HG03520 (cell line): Measurements from ENCODE around the gene GGT7.
A peak's percentile ranks its signal among the peaks of the same experiment; 100 is the strongest.
"Not testable (repeated sequence)": the region's sequence is repeated elsewhere in the genome, so short reads cannot be mapped to it uniquely, and the experiment has no call there.

Experiments used
- ATAC-seq: cut with Tn5 transposase; IDR thresholded peaks from one replicate; pipeline ENCODE4 v1.9.1; 2021; ENCODE audit warnings: mild to moderate bottlenecking, moderate library complexity; ENCODE audit not compliant: unreplicated experiment

The GGT7 gene

GRCh38 chr20:34872622-34873224 is at the start of gene GGT7:
Gene GGT7 (minus strand): TSS chr20:34872856. CDS start chr20:34872815, 41 bp downstream.
- peak; percentile 45 for ATAC-seq

- ATAC-seq: no peak
Observed at GRCh38 chr20:34921436-34921835, 48.8 kb upstream of the GGT7 start.

- ATAC-seq: no peak
Observed at GRCh38 chr20:34920055-34920454, 47.4 kb upstream of the GGT7 start.

- no peak for ATAC-seq
Observed at GRCh38 chr20:34916774-34917354, 44.2 kb upstream of the GGT7 start.

- ATAC-seq: no peak
Observed at GRCh38 chr20:34915749-34916455, 43.2 kb upstream of the GGT7 start.

GRCh38 chr20:34915131-34915530 is 42.5 kb upstream of the GGT7 start:
- no peak for ATAC-seq

GRCh38 chr20:34907616-34908469 is 35.2 kb upstream of the GGT7 start:
- ATAC-seq: no peak

- ATAC-seq: no peak
Observed at GRCh38 chr20:34904202-34904621, 31.6 kb upstream of the GGT7 start.

- not testable (repeated sequence) for ATAC-seq
Observed at GRCh38 chr20:34898731-34899130, 26.1 kb upstream of the GGT7 start.

- ATAC-seq: not testable (repeated sequence)
Observed at GRCh38 chr20:34898129-34898528, 25.5 kb upstream of the GGT7 start.

GRCh38 chr20:34896086-34896621 is 23.5 kb upstream of the GGT7 start:
- ATAC-seq: no peak

GRCh38 chr20:34895465-34895864 is 22.8 kb upstream of the GGT7 start:
- no peak for ATAC-seq

- no peak for ATAC-seq
Observed at GRCh38 chr20:34894723-34895122, 22.1 kb upstream of the GGT7 start.

- no peak for ATAC-seq
Observed at GRCh38 chr20:34892671-34893070, 20.0 kb upstream of the GGT7 start.

GRCh38 chr20:34891166-34892062 is 18.8 kb upstream of the GGT7 start:
- ATAC-seq: no peak

GRCh38 chr20:34888468-34888867 is 15.8 kb upstream of the GGT7 start:
- no peak for ATAC-seq

- ATAC-seq: no peak
Observed at GRCh38 chr20:34887023-34887422, 14.4 kb upstream of the GGT7 start.

GRCh38 chr20:34886122-34886521 is 13.5 kb upstream of the GGT7 start:
- no peak for ATAC-seq

GRCh38 chr20:34884260-34884659 is 11.6 kb upstream of the GGT7 start:
- no peak for ATAC-seq

- ATAC-seq: no peak
Observed at GRCh38 chr20:34883809-34884208, 11.2 kb upstream of the GGT7 start.
